GM23248 (cell line): ENCODE results near the gene LOXHD1.

ENCODE experiments used
- EZH2 ChIP-seq: fragments of 200-600 bp; sonication (generic); IDR thresholded peaks from 2 replicates; pipeline ENCODE4 v1.6.1; 2018; ENCODE audit warnings: antibody characterized with exemption, mild to moderate bottlenecking; ENCODE audit not compliant: insufficient read depth, poor library complexity, severe bottlenecking
- EZH2phosphoT487 ChIP-seq: fragments of 200-600 bp; sonication (generic); IDR thresholded peaks from 2 replicates; pipeline ENCODE4 v1.6.1; 2018; ENCODE audit warnings: antibody characterized with exemption, moderate library complexity, mild to moderate bottlenecking, low read depth; ENCODE audit not compliant: insufficient read depth

GRCh38 chr18:46497129-46497528 is 159.9 kb downstream of the LOXHD1 start:
- TF ChIP-seq EZH2 (no peak), EZH2phosphoT487 (no peak)
